HTR-8/SVneo (cell line): ENCODE results near the gene WIF1.

ENCODE experiments used
- DNase-seq: peaks from one replicate; pipeline ENCODE4 v3.0.0; 2011; ENCODE audit warnings: low spot score, mixed read lengths; ENCODE audit not compliant: insufficient read length
- FAIRE-seq: peaks from 2 replicates; lab custom pipeline; 2011; peaks lifted over from hg19 to GRCh38; lab: Jason Lieb, UNC

The WIF1 gene

GRCh38 chr12:65039301-65039700 lies 81.8 kb downstream of the WIF1 start:
- FAIRE-seq (no peak), DNase-seq (no peak)

- FAIRE-seq = no peak
- DNase-seq = no peak
These were observed 96.0 kb downstream of the WIF1 start for GRCh38 chr12:65025136-65025535.

- DNase-seq (no peak), FAIRE-seq (no peak)
These were observed 97.6 kb downstream of the WIF1 start for GRCh38 chr12:65023485-65023884.

GRCh38 chr12:65022960-65023359 lies 98.1 kb downstream of the WIF1 start:
- DNase-seq (no peak), FAIRE-seq (no peak)

- no peak for FAIRE-seq
- no peak for DNase-seq
These were observed 98.7 kb downstream of the WIF1 start for GRCh38 chr12:65022421-65022820.

- no peak for DNase-seq
- no peak for FAIRE-seq
These were observed 101.3 kb downstream of the WIF1 start for GRCh38 chr12:65019696-65020234.

- DNase-seq (no peak), FAIRE-seq (no peak)
These were observed 104.0 kb downstream of the WIF1 start for GRCh38 chr12:65016881-65017650.

GRCh38 chr12:65015850-65016249 lies 105.3 kb downstream of the WIF1 start:
- DNase-seq (no peak), FAIRE-seq (no peak)

GRCh38 chr12:65014504-65015271 lies 106.4 kb downstream of the WIF1 start:
- FAIRE-seq = no peak
- no peak for DNase-seq

GRCh38 chr12:65010437-65010836 lies 110.7 kb downstream of the WIF1 start:
- FAIRE-seq = no peak

GRCh38 chr12:65005716-65006115 lies 115.4 kb downstream of the WIF1 start:
- DNase-seq (no peak), FAIRE-seq (no peak)

More at GRCh38 chr12:65010437-65010836, 110.7 kb downstream of the WIF1 start:
- no peak for DNase-seq

GRCh38 chr12:65004270-65004669 lies 116.8 kb downstream of the WIF1 start:
- DNase-seq (no peak), FAIRE-seq (no peak)
